HepG2 (cell line): ENCODE results near the gene GTPBP6. TPM values are rescaled to one million over a fixed set of nuclear protein-coding genes. Genes with fewer than 3 reads are reported as not detected.

Experiments used
- ARNT2 ChIP-seq: sonication (generic); formaldehyde crosslinking; IDR thresholded peaks from 2 replicates; pipeline ENCODE4 v1.8.0; 2022; ENCODE audit warnings: mild to moderate bottlenecking, low read depth, missing genetic modification reagents, moderate library complexity
- CSRNP1 ChIP-seq: sonication (generic); formaldehyde crosslinking; IDR thresholded peaks from 2 replicates; pipeline ENCODE4 v1.8.1; 2023; ENCODE audit warnings: mild to moderate bottlenecking, missing genetic modification reagents
- CTCF ChIP-seq: sonication (generic); formaldehyde crosslinking; IDR thresholded peaks from 2 replicates; pipeline ENCODE4 v1.5.0; 2020; ENCODE audit warnings: mild to moderate bottlenecking, missing genetic modification reagents, moderate library complexity
- GATAD1 ChIP-seq: IDR thresholded peaks from 2 replicates; pipeline ENCODE4 v1.6.1; 2016; ENCODE audit warnings: missing genetic modification reagents, missing compliant biosample characterization
- IRF2 ChIP-seq: IDR thresholded peaks from 2 replicates; pipeline ENCODE4 v1.6.1; 2018; ENCODE audit warnings: missing genetic modification reagents, missing compliant biosample characterization
- KDM3A ChIP-seq: IDR thresholded peaks from 2 replicates; pipeline ENCODE4 v1.6.1; 2018; ENCODE audit warnings: low read depth, missing compliant biosample characterization
- MXD1 ChIP-seq: sonication (generic); formaldehyde crosslinking; IDR thresholded peaks from 2 replicates; pipeline ENCODE4 v1.4.0; 2020; ENCODE audit warnings: mild to moderate bottlenecking, missing genetic modification reagents
- NFYB ChIP-seq: sonication (generic); formaldehyde crosslinking; IDR thresholded peaks from 2 replicates; pipeline ENCODE4 v1.4.0; 2020; ENCODE audit warnings: missing genetic modification reagents
- POLR2AphosphoS5 ChIP-seq: IDR thresholded peaks from 2 replicates; pipeline ENCODE4 v1.6.1; 2012; ENCODE audit warnings: low read depth, low read length
- POLR2G ChIP-seq: fragments of 200-400 bp; formaldehyde crosslinking; IDR thresholded peaks from 2 replicates; pipeline ENCODE4 v1.6.1; 2018; ENCODE audit warnings: mild to moderate bottlenecking, low read depth, low read length, moderate library complexity
- RXRA ChIP-seq: sonication (generic); formaldehyde crosslinking; IDR thresholded peaks from 2 replicates; pipeline ENCODE4 v1.5.1; 2020; ENCODE audit warnings: missing genetic modification reagents
- SKI ChIP-seq: fragments of 450-650 bp; IDR thresholded peaks from one replicate; pipeline ENCODE4 v1.6.1; 2018; ENCODE audit warnings: mild to moderate bottlenecking; ENCODE audit not compliant: partially characterized antibody
- SMAD1 ChIP-seq: sonication (generic); formaldehyde crosslinking; IDR thresholded peaks from 2 replicates; pipeline ENCODE4 v1.4.0; 2020; ENCODE audit warnings: missing genetic modification reagents, low read depth, mild to moderate bottlenecking, borderline replicate concordance
- SP4 ChIP-seq: sonication (generic); formaldehyde crosslinking; IDR thresholded peaks from 2 replicates; pipeline ENCODE4 v1.8.1; 2023; ENCODE audit warnings: mild to moderate bottlenecking, missing genetic modification reagents
- SRY ChIP-seq: sonication (generic); formaldehyde crosslinking; IDR thresholded peaks from 2 replicates; pipeline ENCODE4 v1.8.0; 2022; ENCODE audit warnings: mild to moderate bottlenecking, missing genetic modification reagents
- TFDP1 ChIP-seq: IDR thresholded peaks from 2 replicates; pipeline ENCODE4 v1.6.1; 2016; ENCODE audit warnings: missing compliant biosample characterization, missing genetic modification reagents, borderline replicate concordance
- TMF1 ChIP-seq: sonication (generic); formaldehyde crosslinking; IDR thresholded peaks from 2 replicates; pipeline ENCODE4 v1.8.1; 2022; ENCODE audit warnings: low read depth, missing genetic modification reagents
- ZNF275 ChIP-seq: sonication (generic); formaldehyde crosslinking; IDR thresholded peaks from 2 replicates; pipeline ENCODE4 v1.8.0; 2022; ENCODE audit warnings: missing genetic modification reagents, mild to moderate bottlenecking, inconsistent platforms, borderline replicate concordance
- ZNF703 ChIP-seq: sonication (generic); formaldehyde crosslinking; IDR thresholded peaks from 2 replicates; pipeline ENCODE4 v1.5.1; 2020; ENCODE audit warnings: missing genetic modification reagents, mild to moderate bottlenecking, moderate library complexity, borderline replicate concordance
- ZNF891 ChIP-seq: sonication (generic); formaldehyde crosslinking; IDR thresholded peaks from 2 replicates; pipeline ENCODE4 v1.5.0; 2020; ENCODE audit warnings: mild to moderate bottlenecking, missing genetic modification reagents
- polyA plus RNA-seq, 8 experiments: library from polyadenylated mRNA; depleted of rRNA in 3 of 8; stranded (reverse) in 7 of 8; unstranded in 1 of 8; fragments of >200 nt; fragmentation: Illumina TruSeq in 4 of 8; extraction: Trizol in 4 of 8; gene quantifications; 2 replicates each; pipeline versions ENCODE4 v1.2.1 to v1.2.3, GENCODE V29; 2011 to 2016; ENCODE audit warnings: low read depth in 4 of 8, missing spikeins in 1 of 8, mixed read lengths in 1 of 8; ENCODE audit not compliant: insufficient read depth in 1 of 8
- total RNA-seq, 5 experiments: library from RNA; depleted of rRNA; stranded (reverse); fragments of >200 nt; fragmentation: Illumina TruSeq; extraction: Trizol; gene quantifications; 2 replicates each; pipeline ENCODE4 v1.2.3, GENCODE V29; 2016; ENCODE audit warnings: low read depth in 1 of 5

GTPBP6 gene
- total and polyA plus RNA-seq, 2 of the 13 experiments (the other 11 are each of a cell fraction or from before 2014, with no cell fraction given): 20.2 to 39.6 TPM

GRCh38 chrX:318739-319578, at the start of gene GTPBP6 (continued):
- TF ChIP-seq CSRNP1 (CRISPR knock-in tag) (0 out of 2 replicates have a peak, but pooled peaks have one; percentile 41), SP4 (CRISPR knock-in tag) (peak; percentile 100), NFYB (CRISPR knock-in tag) (peak; percentile 98), POLR2AphosphoS5 (peak; percentile 57), RXRA (CRISPR knock-in tag) (no peak), TMF1 (CRISPR knock-in tag) (peak; percentile 74; the same call in 1 of the 2 replicates), SRY (CRISPR knock-in tag) (peak; percentile 65; the same call in 1 of the 2 replicates), CTCF (CRISPR knock-in tag) (peak; percentile 73), ARNT2 (CRISPR knock-in tag) (peak; percentile 85; the same call in 1 of the 2 replicates), GATAD1 (CRISPR knock-in tag) (peak; percentile 47; the same call in 1 of the 2 replicates), MXD1 (CRISPR knock-in tag) (peak; percentile 31; the same call in 1 of the 2 replicates), ZNF703 (CRISPR knock-in tag) (no peak), ZNF275 (CRISPR knock-in tag) (0 out of 2 replicates have a peak, but pooled peaks have one; percentile 15), TFDP1 (peak; percentile 29; the same call in 1 of the 2 replicates), KDM3A (CRISPR knock-in tag) (no peak), POLR2G (peak; percentile 77), ZNF891 (CRISPR knock-in tag) (no peak), IRF2 (0 out of 2 replicates have a peak, but pooled peaks have one; percentile 52), SKI (peak; percentile 8), SMAD1 (CRISPR knock-in tag) (no peak; the same call in 1 of the 2 replicates)
